Mucosa of descending colon (tissue), 3 donors: ENCODE measurements around the gene FUCA2. TPM values are rescaled to one million over a fixed set of nuclear protein-coding genes. Genes with fewer than 3 reads are reported as not detected.
"Not testable (repeated sequence)": the region's sequence is repeated elsewhere in the genome, so short reads cannot be mapped to it uniquely, and the experiment has no call there.

ENCODE experiments used
- ATAC-seq: fragments of 200-7000 bp; cut with Tn5 transposase; one replicate; pipeline ENCODE4 v1.9.1; 2020; ENCODE audit warnings: mild to moderate bottlenecking, moderate library complexity
- DNase-seq, 3 donors: peaks; one replicate each; pipeline ENCODE4 v3.0.0-alpha.2; 2020
- H3K36me3 ChIP-seq: fragments of 200-600 bp; one replicate; pipeline ENCODE4 v1.8.0; 2021; ENCODE audit warnings: low read depth, mild to moderate bottlenecking
- H3K4me1 ChIP-seq: fragments of 200-600 bp; one replicate; pipeline ENCODE4 v1.8.0; 2021; ENCODE audit warnings: low read depth, mild to moderate bottlenecking
- H3K4me3 ChIP-seq: fragments of 200-600 bp; one replicate; pipeline ENCODE4 v1.8.0; 2021; ENCODE audit warnings: mild to moderate bottlenecking
- H3K9me3 ChIP-seq: fragments of 200-600 bp; one replicate; pipeline ENCODE4 v1.8.0; 2021; ENCODE audit warnings: mild to moderate bottlenecking
- intact Hi-C, 2 donors: fragments of 100-400 bp; cut with DNase I in 1 of 2; cut with micrococcal nuclease in 1 of 2; formaldehyde crosslinking; loops; one replicate each; pipeline versions ENCODE4 v1.11.0 to v1.11.1; 2022; cut with DNase I, micrococcal nuclease
- total RNA-seq, 3 donors: library from RNA; stranded (reverse); fragmentation: NEBNext Ultra II Directional in 2 of 3; extraction: Animal tissue kit (Norgen Biotek cat#: 25700) in 2 of 3; gene quantifications; one replicate each; pipeline versions ENCODE4 v1.2.1 to v1.2.4, GENCODE V29; 2021 to 2023
- TF ChIP-seq, protein P1 (sequence below): fragments of 200-600 bp; IDR thresholded peaks from one replicate; pipeline ENCODE4 v1.8.0; 2022; ENCODE audit warnings: antibody characterized with exemption, mild to moderate bottlenecking
- donor health status: DM: no; HTN: no; CAD: no; lungs with moderate emphysema.
- donor health status: DM: no; HTN: no; CAD: no.
- donor health status: DM: no; HTN: yes; CAD: no.

FUCA2 gene
- total RNA-seq, 3 donors from 2014 or later = 43.6 to 92.3 (median 67.7) TPM

DNA sequence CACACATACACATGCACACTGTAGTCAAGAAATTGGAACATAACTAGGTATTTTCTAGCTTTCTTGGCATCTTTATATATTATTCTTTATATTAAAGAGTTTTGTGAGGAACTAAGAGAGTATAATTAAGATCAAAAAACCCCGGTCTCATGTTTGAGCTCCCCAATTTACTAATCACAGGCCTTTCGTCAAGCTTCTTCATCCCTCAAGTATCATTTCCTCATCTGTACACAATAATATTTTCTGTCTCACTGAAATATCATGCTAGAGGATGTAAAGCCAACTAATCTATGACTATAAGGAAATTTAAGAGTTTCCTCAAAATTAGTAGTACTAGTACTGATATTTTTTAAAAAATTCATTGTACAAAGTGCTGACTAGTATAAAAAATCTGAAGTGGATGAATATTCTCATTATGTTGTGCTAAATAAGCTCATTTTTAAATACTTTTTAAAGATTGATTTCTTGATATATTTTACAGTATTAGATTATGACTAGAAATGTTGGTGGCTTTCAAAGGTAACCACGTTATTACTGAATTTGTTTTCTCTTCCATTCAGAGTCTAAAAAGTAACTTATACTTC lies 32.9 kb downstream of the FUCA2 start:
- TF ChIP-seq, protein P1, sequence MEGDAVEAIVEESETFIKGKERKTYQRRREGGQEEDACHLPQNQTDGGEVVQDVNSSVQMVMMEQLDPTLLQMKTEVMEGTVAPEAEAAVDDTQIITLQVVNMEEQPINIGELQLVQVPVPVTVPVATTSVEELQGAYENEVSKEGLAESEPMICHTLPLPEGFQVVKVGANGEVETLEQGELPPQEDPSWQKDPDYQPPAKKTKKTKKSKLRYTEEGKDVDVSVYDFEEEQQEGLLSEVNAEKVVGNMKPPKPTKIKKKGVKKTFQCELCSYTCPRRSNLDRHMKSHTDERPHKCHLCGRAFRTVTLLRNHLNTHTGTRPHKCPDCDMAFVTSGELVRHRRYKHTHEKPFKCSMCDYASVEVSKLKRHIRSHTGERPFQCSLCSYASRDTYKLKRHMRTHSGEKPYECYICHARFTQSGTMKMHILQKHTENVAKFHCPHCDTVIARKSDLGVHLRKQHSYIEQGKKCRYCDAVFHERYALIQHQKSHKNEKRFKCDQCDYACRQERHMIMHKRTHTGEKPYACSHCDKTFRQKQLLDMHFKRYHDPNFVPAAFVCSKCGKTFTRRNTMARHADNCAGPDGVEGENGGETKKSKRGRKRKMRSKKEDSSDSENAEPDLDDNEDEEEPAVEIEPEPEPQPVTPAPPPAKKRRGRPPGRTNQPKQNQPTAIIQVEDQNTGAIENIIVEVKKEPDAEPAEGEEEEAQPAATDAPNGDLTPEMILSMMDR = no peak
- Histone ChIP-seq H3K9me3 (no peaks in the 10 kb centered on the region), H3K36me3 (no peaks in the 10 kb centered on the region), H3K4me1 (no peaks in the 10 kb centered on the region), H3K4me3 (no peak overlapping the region)
- no peak for DNase-seq
- no peak for ATAC-seq
- intact Hi-C loops = no loop called here

DNA sequence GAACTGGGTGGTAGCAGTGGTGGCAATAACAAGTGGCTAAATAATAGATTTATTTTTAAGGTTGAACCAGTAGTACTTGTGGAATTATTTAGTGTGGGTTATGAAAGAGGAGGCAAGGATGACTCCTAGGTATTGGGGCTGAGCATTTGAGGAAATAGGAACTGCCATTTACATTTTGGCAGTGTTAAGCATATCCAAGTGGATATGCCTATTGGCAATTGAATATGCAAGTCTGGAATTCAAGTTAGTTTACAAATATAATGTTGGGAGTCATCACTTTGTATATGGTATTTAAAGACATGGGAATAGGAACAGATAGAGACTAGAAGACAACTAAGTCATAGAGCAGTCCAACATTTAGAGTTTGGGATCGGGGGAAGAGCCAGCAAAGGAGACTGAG lies 35.0 kb downstream of the FUCA2 start:
- intact Hi-C loops = no loop called here
- ATAC-seq = no peak
- Histone ChIP-seq H3K4me1 (no peaks in the 10 kb centered on the region), H3K4me3 (no peak overlapping the region), H3K9me3 (no peaks in the 10 kb centered on the region), H3K36me3 (no peaks in the 10 kb centered on the region)
- no peak for DNase-seq
- TF ChIP-seq, protein P1 = no peak

DNA sequence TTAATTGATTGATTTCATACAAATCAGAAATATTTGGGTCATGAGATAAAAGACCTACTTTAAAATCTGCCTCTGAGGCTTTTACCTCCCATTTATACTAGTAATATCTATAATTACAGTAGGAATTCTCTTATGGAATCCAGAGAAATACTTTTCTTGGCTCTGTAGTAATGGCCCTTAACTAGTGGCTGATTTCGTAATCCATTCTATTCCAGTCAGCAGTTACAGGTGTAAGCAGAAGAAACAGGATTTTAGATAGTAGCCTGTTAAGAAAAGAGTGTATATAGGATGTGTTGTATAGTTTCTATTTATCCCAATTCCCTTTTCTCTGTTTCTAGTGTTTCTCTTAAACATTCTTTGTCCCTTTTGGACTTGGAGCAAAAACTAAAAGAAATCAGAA lies 39.7 kb downstream of the FUCA2 start:
- no peak for ATAC-seq
- Histone ChIP-seq H3K9me3 (no peaks in the 10 kb centered on the region), H3K36me3 (no peaks in the 10 kb centered on the region), H3K4me1 (no peaks in the 10 kb centered on the region), H3K4me3 (no peak overlapping the region)
- intact Hi-C loops = no loop called here
- DNase-seq = no peak
- TF ChIP-seq, protein P1 = no peak

DNA sequence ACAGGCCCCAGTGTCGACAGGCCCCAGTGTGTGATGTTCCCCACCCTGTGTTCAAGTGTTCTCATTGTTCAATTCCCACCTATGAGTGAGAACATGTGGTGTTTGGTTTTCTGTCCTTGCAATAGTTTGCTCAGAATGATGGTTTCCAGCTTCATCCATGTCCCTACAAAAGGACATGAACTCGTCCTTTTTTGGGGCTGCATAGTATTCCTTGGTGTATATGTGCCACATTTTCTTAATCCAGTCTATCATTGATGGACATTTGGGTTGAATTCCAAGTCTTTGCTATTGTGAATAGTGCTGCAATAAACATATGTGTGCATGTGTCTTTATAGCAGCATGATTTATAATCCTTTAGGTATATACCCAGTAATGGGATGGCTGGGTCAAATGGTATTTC lies 42.7 kb downstream of the FUCA2 start:
- H3K4me3 ChIP-seq, ATAC-seq: not testable (repeated sequence)

DNA sequence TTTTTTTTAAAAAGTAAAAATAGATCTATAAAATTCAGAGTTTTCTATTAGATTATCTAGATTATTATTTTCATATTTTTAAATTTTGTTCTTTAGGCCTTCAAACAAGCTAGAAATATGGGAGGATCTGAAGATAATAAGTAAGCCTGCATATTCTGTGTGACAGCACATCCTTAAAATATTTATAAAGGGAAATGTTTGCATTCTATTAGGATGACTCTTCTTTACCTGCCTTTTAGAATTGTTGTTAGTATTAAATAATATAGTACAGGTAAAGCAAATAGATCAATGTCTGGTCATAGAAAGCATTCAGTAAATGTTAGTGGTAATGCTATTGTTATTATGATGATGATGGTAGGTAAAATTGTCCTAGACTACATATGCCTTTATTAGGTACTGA lies 43.5 kb downstream of the FUCA2 start:
- Histone ChIP-seq H3K36me3 (no peaks in the 10 kb centered on the region), H3K4me1 (no peaks in the 10 kb centered on the region), H3K4me3 (no peak overlapping the region), H3K9me3 (no peaks in the 10 kb centered on the region)
- intact Hi-C loops = no loop called here
- TF ChIP-seq, protein P1 = no peak
- DNase-seq (no peak), ATAC-seq (no peak)

More for the DNA sequence above, 42.7 kb downstream of the FUCA2 start:
- H3K4me1 ChIP-seq, DNase-seq, intact Hi-C loops, H3K36me3 ChIP-seq, H3K9me3 ChIP-seq: not testable (repeated sequence)

DNA sequence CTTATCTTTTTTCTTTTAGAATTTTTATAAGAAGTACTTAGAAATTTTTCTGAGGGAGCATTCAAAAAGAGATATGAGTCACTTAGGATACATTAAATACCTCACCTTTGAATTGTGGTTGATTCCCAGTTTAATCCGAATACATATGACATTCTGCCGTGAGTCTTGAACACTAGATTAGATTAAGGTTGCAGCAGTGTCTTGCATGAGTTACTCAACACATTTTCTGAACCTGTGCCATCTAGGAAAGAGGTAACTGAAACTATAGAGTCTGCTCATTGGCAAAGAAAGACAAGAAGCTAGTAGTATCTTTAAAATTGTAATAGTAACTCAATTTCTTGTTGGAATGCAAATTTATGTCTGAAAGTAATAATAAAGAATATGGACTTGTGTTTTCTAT lies 46.0 kb downstream of the FUCA2 start:
- no peaks in the 10 kb centered on the region for H3K4me1 ChIP-seq
- ATAC-seq (no peak), DNase-seq (no peak)
- H3K36me3 ChIP-seq = no peaks in the 10 kb centered on the region
- TF ChIP-seq, protein P1 = no peak
- H3K4me3 ChIP-seq = no peak overlapping the region
- intact Hi-C loops = no loop called here
- no peaks in the 10 kb centered on the region for H3K9me3 ChIP-seq
